CD14-positive monocyte (primary cell): ENCODE measurements around the gene FBXW12. TPM values are rescaled to one million over a fixed set of nuclear protein-coding genes. Genes with fewer than 3 reads are reported as not detected.

Experiments
- DNase-seq, 3 donors: peaks; one replicate each; pipeline ENCODE4 v3.0.0-alpha.2; 2011 to 2022
- H2AFZ ChIP-seq: 2 replicates; pipeline ENCODE4 v1.6.0; 2012; ENCODE audit warnings: mild to moderate bottlenecking, low read depth, low read length, inconsistent platforms; ENCODE audit not compliant: insufficient read depth, poor library complexity, severe bottlenecking
- H3K27ac ChIP-seq, 2 donors: 1 replicate in 1 of 2; 2 replicates in 1 of 2; pipeline ENCODE4 v1.5.1; 2012 to 2013; ENCODE audit warnings: low read length in 2 of 2, control low read depth in 1 of 2, inconsistent platforms in 1 of 2, low read depth in 1 of 2, mild to moderate bottlenecking in 1 of 2
- H3K27me3 ChIP-seq, 2 donors: one replicate each; pipeline versions ENCODE4 v1.6.0 to v1.6.1; 2011 to 2013; ENCODE audit warnings: low read length in 2 of 2; ENCODE audit not compliant: control insufficient read depth in 2 of 2, insufficient read depth in 2 of 2
- H3K36me3 ChIP-seq, 2 donors: replicated peaks in 1 of 2; 1 replicate in 1 of 2; 2 replicates in 1 of 2; pipeline versions ENCODE4 v1.5.1 to v1.6.1; 2012 to 2013; ENCODE audit warnings: low read length in 2 of 2, control low read depth in 1 of 2, inconsistent platforms in 1 of 2, mild to moderate bottlenecking in 1 of 2; ENCODE audit not compliant: insufficient read depth in 2 of 2, control insufficient read depth in 1 of 2
- H3K4me1 ChIP-seq, 2 donors: 1 replicate in 1 of 2; 2 replicates in 1 of 2; pipeline versions ENCODE4 v1.5.1 to v1.6.1; 2012 to 2013; ENCODE audit warnings: low read length in 2 of 2, control low read depth in 1 of 2, inconsistent platforms in 1 of 2, mild to moderate bottlenecking in 1 of 2, moderate library complexity in 1 of 2; ENCODE audit not compliant: insufficient read depth in 2 of 2, control insufficient read depth in 1 of 2
- H3K4me2 ChIP-seq: replicated peaks from 2 replicates; pipeline ENCODE3; 2012; ENCODE audit warnings: low read length, moderate library complexity, mild to moderate bottlenecking; ENCODE audit not compliant: poor library complexity, severe bottlenecking; ENCODE audit errors: extremely low read depth
- H3K4me3 ChIP-seq, 3 experiments: fragments of 200-600 bp in 1 of 3; sonication (generic) in 1 of 3; replicated peaks in 1 of 3; 1 replicate in 2 of 3; 2 replicates in 1 of 3; pipeline ENCODE4 v1.5.1; 2011 to 2013; ENCODE audit warnings: low read length in 3 of 3, mild to moderate bottlenecking in 3 of 3, control low read depth in 2 of 3, low read depth in 2 of 3, inconsistent platforms in 1 of 3, moderate library complexity in 1 of 3
- H3K79me2 ChIP-seq: 2 replicates; pipeline ENCODE4 v1.6.0; 2012; ENCODE audit warnings: mild to moderate bottlenecking, control low read depth, inconsistent platforms, low read length, moderate library complexity; ENCODE audit not compliant: insufficient read depth
- H3K9ac ChIP-seq: 2 replicates; pipeline ENCODE4 v1.6.0; 2017; ENCODE audit warnings: low read length, mild to moderate bottlenecking; ENCODE audit not compliant: insufficient read depth, poor library complexity, severe bottlenecking
- H3K9me3 ChIP-seq, 2 donors: replicated peaks in 1 of 2; 1 replicate in 1 of 2; 2 replicates in 1 of 2; pipeline versions ENCODE4 v1.5.1 to v1.6.1; 2012 to 2013; ENCODE audit warnings: low read length in 2 of 2, control low read depth in 1 of 2; ENCODE audit not compliant: control insufficient read depth in 1 of 2, insufficient read depth in 1 of 2
- H4K20me1 ChIP-seq: 2 replicates; pipeline ENCODE4 v1.6.0; 2012; ENCODE audit warnings: mild to moderate bottlenecking, low read length, control low read depth, moderate library complexity; ENCODE audit not compliant: insufficient read depth
- H3K27ac Mint-ChIP-seq, 7 donors: one replicate each; pipeline ENCODE4 v1.8.0; 2020; ENCODE audit warnings: mild to moderate bottlenecking in 7 of 7, mixed read lengths in 7 of 7, moderate library complexity in 6 of 7, inconsistent platforms in 2 of 7
- H3K27me3 Mint-ChIP-seq, 3 donors: one replicate each; pipeline ENCODE4 v1.8.0; 2021 to 2022; ENCODE audit warnings: low read depth in 3 of 3, mild to moderate bottlenecking in 3 of 3, mixed read lengths in 3 of 3, moderate library complexity in 3 of 3, inconsistent platforms in 1 of 3
- H3K36me3 Mint-ChIP-seq, 2 donors: one replicate each; pipeline ENCODE4 v1.8.0; 2020; ENCODE audit warnings: mixed read lengths in 2 of 2, inconsistent platforms in 1 of 2, mild to moderate bottlenecking in 1 of 2
- H3K4me1 Mint-ChIP-seq: one replicate; pipeline ENCODE4 v1.8.0; 2020; ENCODE audit warnings: mild to moderate bottlenecking, mixed read lengths
- H3K4me3 Mint-ChIP-seq, 2 donors: one replicate each; pipeline ENCODE4 v1.8.0; 2020; ENCODE audit warnings: mild to moderate bottlenecking in 2 of 2, mixed read lengths in 2 of 2, moderate library complexity in 1 of 2
- H3K9me3 Mint-ChIP-seq, 7 donors: one replicate each; pipeline ENCODE4 v1.8.0; 2020 to 2022; ENCODE audit warnings: mixed read lengths in 7 of 7, mild to moderate bottlenecking in 6 of 7, moderate library complexity in 6 of 7, inconsistent platforms in 2 of 7
- WGBS: methylation state at CpG from one replicate; pipeline ENCODE4 v1.1.5; 2013; ENCODE audit warnings: missing lambda C conversion rate; ENCODE audit not compliant: insufficient coverage; 5-methylcytosine and 5-hydroxymethylcytosine counted together
- intact Hi-C, 2 donors: fragments of 100-400 bp; cut with micrococcal nuclease; formaldehyde crosslinking; loops; one replicate each; pipeline versions ENCODE4 v1.15.0 to v1.15.1; 2023
- polyA plus RNA-seq, 3 donors: library from polyadenylated mRNA; depleted of rRNA in 1 of 3; unstranded in 2 of 3; stranded (reverse) in 1 of 3; fragments of 300-500 nt in 2 of 3; fragments of >200 nt in 1 of 3; fragmentation: Illumina TruSeq in 2 of 3; gene quantifications; 1 replicate in 2 of 3; 2 replicates in 1 of 3; pipeline ENCODE4 v1.2.3, GENCODE V29; 2012 to 2021
- TF ChIP-seq, protein P1 (sequence below): fragments of 200-600 bp; IDR thresholded peaks from one replicate; pipeline ENCODE4 v1.8.0; 2022; ENCODE audit warnings: antibody characterized with exemption, mild to moderate bottlenecking

FBXW12 gene
- polyA plus RNA-seq, 3 donors: not detected

- Mint-ChIP-seq H3K4me1 (no peaks in the 10 kb centered on the region), H3K4me3 (no peak overlapping the region), H3K36me3 (no peaks in the 10 kb centered on the region), H3K27ac (no peak overlapping the region), H3K9me3 (peaks cover 0 to 2% (median 0%) of the 10 kb centered on the region in 7 donors), H3K27me3 (peaks cover 0 to 5% (median 0%) of the 10 kb centered on the region in 3 donors)
- Histone ChIP-seq H3K27ac (no peak overlapping the region), H3K4me3 (no peak overlapping the region), H3K36me3 (no peaks in the 10 kb centered on the region), H4K20me1 (no peaks in the 10 kb centered on the region), H2AFZ (no peak overlapping the region), H3K79me2 (no peaks in the 10 kb centered on the region), H3K9me3 (no peaks in the 10 kb centered on the region), H3K4me2 (no peak overlapping the region), H3K4me1 (no peaks in the 10 kb centered on the region), H3K9ac (no peak overlapping the region), H3K27me3 (no peaks in the 10 kb centered on the region)
- WGBS: 96% methylated on average over 9 of the region's 9 CpGs
- intact Hi-C loops: no loop called here
- no peak for DNase-seq
- TF ChIP-seq, protein P1, sequence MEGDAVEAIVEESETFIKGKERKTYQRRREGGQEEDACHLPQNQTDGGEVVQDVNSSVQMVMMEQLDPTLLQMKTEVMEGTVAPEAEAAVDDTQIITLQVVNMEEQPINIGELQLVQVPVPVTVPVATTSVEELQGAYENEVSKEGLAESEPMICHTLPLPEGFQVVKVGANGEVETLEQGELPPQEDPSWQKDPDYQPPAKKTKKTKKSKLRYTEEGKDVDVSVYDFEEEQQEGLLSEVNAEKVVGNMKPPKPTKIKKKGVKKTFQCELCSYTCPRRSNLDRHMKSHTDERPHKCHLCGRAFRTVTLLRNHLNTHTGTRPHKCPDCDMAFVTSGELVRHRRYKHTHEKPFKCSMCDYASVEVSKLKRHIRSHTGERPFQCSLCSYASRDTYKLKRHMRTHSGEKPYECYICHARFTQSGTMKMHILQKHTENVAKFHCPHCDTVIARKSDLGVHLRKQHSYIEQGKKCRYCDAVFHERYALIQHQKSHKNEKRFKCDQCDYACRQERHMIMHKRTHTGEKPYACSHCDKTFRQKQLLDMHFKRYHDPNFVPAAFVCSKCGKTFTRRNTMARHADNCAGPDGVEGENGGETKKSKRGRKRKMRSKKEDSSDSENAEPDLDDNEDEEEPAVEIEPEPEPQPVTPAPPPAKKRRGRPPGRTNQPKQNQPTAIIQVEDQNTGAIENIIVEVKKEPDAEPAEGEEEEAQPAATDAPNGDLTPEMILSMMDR: no peak
Observed at GRCh38 chr3:48419149-48419548, 47.1 kb downstream of the FBXW12 start.

DNA sequence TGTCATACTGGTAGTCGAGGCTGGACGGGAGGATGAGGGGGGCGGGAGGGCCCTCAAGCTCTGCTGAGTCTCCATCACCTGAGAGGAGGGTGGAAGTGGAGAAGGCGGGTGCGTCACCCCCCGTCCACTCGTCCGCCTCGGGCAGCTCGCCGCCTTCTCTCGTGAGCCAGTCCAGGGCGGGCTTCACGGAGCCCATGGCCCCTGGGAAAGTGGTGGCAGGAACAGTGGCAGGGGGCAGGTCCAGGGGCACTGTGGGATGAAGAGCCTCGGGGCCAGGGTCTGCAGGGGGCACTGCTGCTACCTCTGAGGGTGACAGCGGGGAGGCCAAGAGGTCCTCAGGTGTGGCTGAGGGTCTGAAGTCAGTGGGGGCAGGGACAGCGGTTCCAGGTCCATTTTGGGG lies 47.6 kb downstream of the FBXW12 start:
- intact Hi-C loops: no loop called here
- H3K36me3 Mint-ChIP-seq: no peaks in the 10 kb centered on the region
- no peak overlapping the region for H3K27ac ChIP-seq
- no peaks in the 10 kb centered on the region for H3K79me2 ChIP-seq
- no peaks in the 10 kb centered on the region for H3K36me3 ChIP-seq
- no peak overlapping the region for H3K9ac ChIP-seq
- no peak for DNase-seq
- TF ChIP-seq, protein P1: no peak
- no peak overlapping the region for H3K4me3 Mint-ChIP-seq
- no peak overlapping the region for H3K4me3 ChIP-seq
- H4K20me1 ChIP-seq: no peaks in the 10 kb centered on the region
- no peaks in the 10 kb centered on the region for H3K4me1 Mint-ChIP-seq
- H3K27me3 Mint-ChIP-seq: peaks cover 0 to 5% (median 0%) of the 10 kb centered on the region in 3 donors
- no peaks in the 10 kb centered on the region for H3K4me1 ChIP-seq
- WGBS: 98% methylated on average over 14 of the region's 17 CpGs
- H3K4me2 ChIP-seq: no peak overlapping the region
- H2AFZ ChIP-seq: no peak overlapping the region
- H3K9me3 ChIP-seq: no peaks in the 10 kb centered on the region
- H3K9me3 Mint-ChIP-seq: peaks cover 0 to 2% (median 0%) of the 10 kb centered on the region in 7 donors
- H3K27ac Mint-ChIP-seq: no peak overlapping the region
- no peaks in the 10 kb centered on the region for H3K27me3 ChIP-seq
